Measurements from ENCODE around the gene EHMT1. TPM values are rescaled to one million over a fixed set of nuclear protein-coding genes. Genes with fewer than 3 reads are reported as not detected.
A peak's percentile ranks its signal among the peaks of the same experiment; 100 is the strongest.

EHMT1 gene
- total and polyA plus RNA-seq, 4 experiments from 2014 or later = 6.7 to 118 (median 67.5) TPM

DNA sequence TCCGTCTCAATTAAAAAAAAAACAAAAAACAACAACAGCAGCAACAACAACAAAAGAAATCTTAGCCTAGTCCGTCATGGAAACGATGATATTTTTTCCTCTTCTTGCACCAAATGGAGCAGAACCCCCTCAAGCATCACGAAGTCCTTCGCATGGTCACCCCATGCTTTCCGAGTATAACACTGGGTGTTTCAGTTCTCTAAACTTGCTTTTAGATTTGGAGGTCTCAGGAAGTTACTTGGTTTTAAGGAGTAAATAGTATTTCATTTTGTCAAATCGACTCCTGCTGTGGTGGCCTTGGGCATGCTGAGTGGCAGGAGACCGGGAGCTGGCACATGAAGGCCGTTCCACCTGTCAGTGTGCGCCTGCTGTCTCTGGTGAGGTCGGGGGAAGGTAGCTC, 140.3 kb downstream of the EHMT1 start:
- H3K4me3 ChIP-seq (ENCODE audit: low read length in 2 of 2) = no peak overlapping the region
- H3K9me3 ChIP-seq (ENCODE audit: control insufficient read depth in 1 of 2, low read length in 2 of 2) = no peaks in the 10 kb centered on the region
- intact Hi-C loops (cut with micrococcal nuclease) = no loop called here
- POLR2A ChIA-PET (ENCODE audit: partially characterized antibody) = no interaction called here
- H3K36me3 ChIP-seq (ENCODE audit: insufficient read depth, low read length) = peaks cover 31% of the 10 kb centered on the region
- H3K27ac ChIP-seq (ENCODE audit: low read depth, low read length) = no peak overlapping the region
- H3K4me1 Mint-ChIP-seq = peaks cover 39 to 61% (median 50%) of the 10 kb centered on the region in 4 donors
- H3K27ac Mint-ChIP-seq = peak overlapping the region in 4 of 7 donors; percentile 37 to 84 (median 76)
- peaks cover 0 to 12% (median 8%) of the 10 kb centered on the region in 8 donors for H3K9me3 Mint-ChIP-seq
- DNase-seq = no peak
- H3K27me3 ChIP-seq (ENCODE audit: insufficient read depth, low read length) = no peaks in the 10 kb centered on the region
- CTCF ChIA-PET (ENCODE audit: partially characterized antibody) = no interaction called here
- H3K4me3 Mint-ChIP-seq = peak overlapping the region in 2 of 8 donors; percentile 12 to 39
- no peaks in the 10 kb centered on the region for H3K27me3 Mint-ChIP-seq
- H3K4me1 ChIP-seq (ENCODE audit: insufficient read depth, low read length) = peaks cover 49% of the 10 kb centered on the region
- peaks cover 72 to 78% of the 10 kb centered on the region in 2 donors for H3K36me3 Mint-ChIP-seq

DNA sequence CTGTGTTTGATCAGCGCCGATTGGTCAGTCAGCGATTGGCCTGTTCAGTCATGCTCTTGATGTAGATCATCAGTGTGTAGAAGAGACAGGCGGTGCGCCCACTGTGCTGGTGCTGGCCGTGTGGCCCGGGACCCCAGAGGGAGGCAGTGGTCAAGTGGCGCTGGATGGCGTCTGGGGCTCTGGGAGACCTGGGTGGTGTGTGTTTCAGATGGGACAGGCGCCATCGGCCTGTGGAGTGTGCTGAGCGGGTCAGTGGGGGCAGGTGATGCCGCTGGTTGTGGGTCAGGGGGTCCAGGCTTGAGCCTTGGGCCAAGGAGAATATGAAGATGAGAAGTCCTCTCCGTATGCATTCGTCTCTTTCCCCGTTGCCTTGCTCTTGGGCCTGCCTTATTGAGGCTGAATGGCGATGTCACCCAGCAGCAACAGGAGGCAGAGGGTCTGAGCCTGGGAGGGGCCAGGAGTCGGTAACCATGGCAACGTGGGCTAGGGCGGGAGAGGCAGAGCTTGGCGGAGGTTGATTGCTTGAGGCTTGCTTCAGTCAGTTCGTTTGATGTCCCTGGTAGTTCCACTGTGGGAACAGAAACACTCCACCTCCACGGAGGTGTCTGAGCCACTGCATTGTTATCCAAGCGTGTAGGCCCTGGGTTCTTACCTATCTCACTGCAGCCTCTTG, 141.0 kb downstream of the EHMT1 start:
- H3K27ac ChIP-seq (ENCODE audit: low read depth, low read length) = no peak overlapping the region
- peak overlapping the region; percentile 10 to 84 (median 72) for H3K27ac Mint-ChIP-seq
- no peak for DNase-seq
- peaks cover 49% of the 10 kb centered on the region for H3K4me1 ChIP-seq (ENCODE audit: insufficient read depth, low read length)
- H3K4me3 Mint-ChIP-seq = peak overlapping the region in 2 of 8 donors; percentile 26 to 41
- POLR2A ChIA-PET (ENCODE audit: partially characterized antibody) = no interaction called here
- H3K36me3 ChIP-seq (ENCODE audit: insufficient read depth, low read length) = peaks cover 29% of the 10 kb centered on the region
- intact Hi-C loops (cut with micrococcal nuclease) = no loop called here
- CTCF ChIA-PET (ENCODE audit: partially characterized antibody) = no interaction called here
- no peak overlapping the region for H3K4me3 ChIP-seq (ENCODE audit: low read length in 2 of 2)
- peaks cover 72 to 80% of the 10 kb centered on the region in 2 donors for H3K36me3 Mint-ChIP-seq
- no peaks in the 10 kb centered on the region for H3K27me3 ChIP-seq (ENCODE audit: insufficient read depth, low read length)
- H3K4me1 Mint-ChIP-seq = peaks cover 40 to 61% (median 52%) of the 10 kb centered on the region in 4 donors
- no peaks in the 10 kb centered on the region for H3K9me3 ChIP-seq (ENCODE audit: control insufficient read depth in 1 of 2, low read length in 2 of 2)
- peaks cover 0 to 11% (median 8%) of the 10 kb centered on the region in 8 donors for H3K9me3 Mint-ChIP-seq
- no peaks in the 10 kb centered on the region for H3K27me3 Mint-ChIP-seq

DNA sequence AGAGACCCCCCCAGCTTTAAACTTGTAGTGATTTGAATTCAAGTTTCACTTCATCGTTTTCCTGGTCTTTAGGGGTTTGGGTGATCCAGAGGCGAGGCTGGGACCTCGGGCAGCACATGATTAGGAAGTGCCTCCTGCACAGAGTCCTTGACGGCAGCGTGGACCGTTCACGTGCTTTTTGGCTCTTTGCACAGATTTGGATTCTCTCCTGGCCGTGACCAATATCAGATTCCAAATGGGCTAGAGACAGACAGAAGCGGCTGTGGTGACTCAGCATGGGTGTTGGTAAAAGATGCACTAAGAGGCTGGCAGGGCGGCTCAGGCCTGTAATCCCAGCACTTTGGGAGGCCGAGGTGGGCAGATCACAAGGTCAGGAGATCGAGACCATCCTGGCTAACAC, 141.6 kb downstream of the EHMT1 start:
- Mint-ChIP-seq H3K27me3 (no peaks in the 10 kb centered on the region), H3K4me1 (peaks cover 40 to 61% (median 49%) of the 10 kb centered on the region in 4 donors), H3K27ac (peak overlapping the region in 5 of 7 donors; percentile 46 to 90 (median 74)), H3K9me3 (peaks cover 0 to 6% (median 3%) of the 10 kb centered on the region in 8 donors), H3K4me3 (no peak overlapping the region), H3K36me3 (peaks cover 68 to 75% of the 10 kb centered on the region in 2 donors)
- Histone ChIP-seq H3K27me3 (ENCODE audit: insufficient read depth, low read length) (no peaks in the 10 kb centered on the region), H3K4me1 (ENCODE audit: insufficient read depth, low read length) (peaks cover 49% of the 10 kb centered on the region), H3K9me3 (ENCODE audit: control insufficient read depth in 1 of 2, low read length in 2 of 2) (no peaks in the 10 kb centered on the region), H3K36me3 (ENCODE audit: insufficient read depth, low read length) (peaks cover 23% of the 10 kb centered on the region), H3K27ac (ENCODE audit: low read depth, low read length) (no peak overlapping the region), H3K4me3 (ENCODE audit: low read length in 2 of 2) (no peak overlapping the region)
- ChIA-PET POLR2A (ENCODE audit: partially characterized antibody) (no interaction called here), CTCF (ENCODE audit: partially characterized antibody) (interaction anchor here (1.1 kb wide), 1 partner anchor 10 kb away, joined by 3 read pairs; no protein-coding TSS in a partner anchor)
- intact Hi-C loops (cut with micrococcal nuclease) = no loop called here
- no peak for DNase-seq

DNA sequence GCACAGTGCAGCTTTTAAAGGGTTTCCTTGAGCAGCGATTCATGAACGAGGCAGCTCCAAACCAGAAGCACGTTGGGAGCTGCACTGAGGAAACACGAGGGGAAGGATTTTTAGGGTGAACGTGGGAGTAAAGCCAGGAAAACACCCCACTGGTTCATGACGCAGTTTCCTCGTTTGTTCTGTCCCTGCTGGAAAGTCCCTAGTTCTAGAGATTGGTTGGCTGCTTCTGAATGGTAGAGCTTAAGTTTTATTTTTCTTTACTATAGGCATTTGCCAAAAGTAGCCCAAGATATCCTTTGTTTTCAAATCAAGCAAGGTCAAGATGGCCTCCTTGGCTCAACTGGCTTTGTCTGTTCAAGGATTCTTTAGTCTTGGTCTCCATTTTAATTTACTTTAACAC, 142.2 kb downstream of the EHMT1 start:
- ChIA-PET POLR2A (ENCODE audit: partially characterized antibody) (no interaction called here), CTCF (ENCODE audit: partially characterized antibody) (interaction anchor here (1.1 kb wide), 1 partner anchor 10 kb away, joined by 3 read pairs; no protein-coding TSS in a partner anchor)
- no peaks in the 10 kb centered on the region for H3K9me3 ChIP-seq (ENCODE audit: control insufficient read depth in 1 of 2, low read length in 2 of 2)
- H3K4me3 ChIP-seq (ENCODE audit: low read length in 2 of 2) = no peak overlapping the region
- no peak overlapping the region for H3K27ac ChIP-seq (ENCODE audit: low read depth, low read length)
- H3K4me1 ChIP-seq (ENCODE audit: insufficient read depth, low read length) = peaks cover 49% of the 10 kb centered on the region
- peaks cover 22% of the 10 kb centered on the region for H3K36me3 ChIP-seq (ENCODE audit: insufficient read depth, low read length)
- Mint-ChIP-seq H3K27me3 (no peaks in the 10 kb centered on the region), H3K27ac (peak overlapping the region; percentile 29 to 90 (median 72)), H3K4me1 (peaks cover 42 to 65% (median 50%) of the 10 kb centered on the region in 4 donors), H3K36me3 (peaks cover 67 to 75% of the 10 kb centered on the region in 2 donors), H3K4me3 (peak overlapping the region in 1 of 8 donors; percentile 34), H3K9me3 (peaks cover 0 to under 1% (median 0%) of the 10 kb centered on the region in 8 donors)
- DNase-seq = peak; percentile 6 to 53 (median 34)
- H3K27me3 ChIP-seq (ENCODE audit: insufficient read depth, low read length) = no peaks in the 10 kb centered on the region
- intact Hi-C loops (cut with micrococcal nuclease) = no loop called here

DNA sequence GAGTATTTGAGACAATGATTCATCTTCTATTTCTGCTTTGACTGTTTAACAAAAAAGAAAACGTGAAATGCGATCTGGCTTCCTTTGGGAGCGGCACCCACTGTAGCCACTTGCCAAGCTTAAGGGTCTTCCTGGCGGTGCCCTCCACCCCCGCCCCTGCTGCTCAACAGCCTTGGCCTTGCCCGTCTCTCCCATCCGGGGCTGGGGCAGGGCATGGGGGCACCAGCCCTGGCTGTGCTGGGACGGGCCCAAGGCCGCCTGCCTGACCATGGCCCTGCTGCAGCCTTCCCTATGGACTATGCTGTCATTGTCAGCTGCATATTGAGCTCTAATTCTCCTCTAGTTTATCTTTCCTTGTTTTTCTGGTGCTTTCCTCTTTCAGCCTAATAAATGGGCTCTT, 143.0 kb downstream of the EHMT1 start:
- H3K4me1 Mint-ChIP-seq = peaks cover 36 to 57% (median 43%) of the 10 kb centered on the region in 4 donors
- H3K9me3 ChIP-seq (ENCODE audit: control insufficient read depth in 1 of 2, low read length in 2 of 2) = no peaks in the 10 kb centered on the region
- no peaks in the 10 kb centered on the region for H3K9me3 Mint-ChIP-seq
- peaks cover 22% of the 10 kb centered on the region for H3K36me3 ChIP-seq (ENCODE audit: insufficient read depth, low read length)
- POLR2A ChIA-PET (ENCODE audit: partially characterized antibody) = no interaction called here
- H3K4me3 Mint-ChIP-seq = no peak overlapping the region
- CTCF ChIA-PET (ENCODE audit: partially characterized antibody) = no interaction called here
- H3K27me3 ChIP-seq (ENCODE audit: insufficient read depth, low read length) = no peaks in the 10 kb centered on the region
- no peaks in the 10 kb centered on the region for H3K27me3 Mint-ChIP-seq
- peak overlapping the region; percentile 5 to 91 (median 61) for H3K27ac Mint-ChIP-seq
- H3K4me1 ChIP-seq (ENCODE audit: insufficient read depth, low read length) = peaks cover 47% of the 10 kb centered on the region
- no peak overlapping the region for H3K27ac ChIP-seq (ENCODE audit: low read depth, low read length)
- intact Hi-C loops (cut with micrococcal nuclease) = no loop called here
- no peak for DNase-seq
- peaks cover 62 to 70% of the 10 kb centered on the region in 2 donors for H3K36me3 Mint-ChIP-seq
- H3K4me3 ChIP-seq (ENCODE audit: low read length in 2 of 2) = no peak overlapping the region

DNA sequence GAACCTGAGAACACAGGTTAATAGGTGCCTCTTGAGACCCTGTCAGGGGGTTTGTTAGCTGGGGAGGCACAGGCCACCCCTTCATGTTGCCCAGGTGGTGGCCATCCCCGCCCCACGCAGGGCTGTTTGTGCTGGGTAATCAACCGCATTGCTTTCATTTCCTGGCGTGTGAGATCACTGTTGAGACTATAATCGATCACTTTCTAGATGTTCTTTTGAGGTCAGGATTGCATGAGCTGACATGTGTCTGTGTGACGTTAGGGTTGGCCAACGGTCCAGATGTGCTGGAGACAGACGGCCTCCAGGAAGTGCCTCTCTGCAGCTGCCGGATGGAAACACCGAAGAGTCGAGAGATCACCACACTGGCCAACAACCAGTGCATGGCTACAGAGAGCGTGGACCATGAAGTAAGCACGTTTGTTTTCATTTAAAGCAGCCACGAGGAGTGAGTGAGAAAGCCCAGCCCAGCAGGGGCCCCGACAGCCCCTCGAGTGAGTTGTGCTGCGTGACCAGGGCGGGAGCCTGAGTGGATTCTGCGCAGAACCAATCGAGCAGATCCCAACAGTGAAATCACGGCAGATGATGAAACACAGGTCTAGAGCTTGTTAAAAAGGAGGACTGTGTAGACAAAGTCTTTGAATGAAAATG, 143.7 kb downstream of the EHMT1 start:
- no peak for DNase-seq
- peak overlapping the region; percentile 48 to 91 (median 74) for H3K27ac Mint-ChIP-seq
- no peaks in the 10 kb centered on the region for H3K27me3 ChIP-seq (ENCODE audit: insufficient read depth, low read length)
- CTCF ChIA-PET (ENCODE audit: partially characterized antibody) = no interaction called here
- no peak overlapping the region for H3K27ac ChIP-seq (ENCODE audit: low read depth, low read length)
- peaks cover 39% of the 10 kb centered on the region for H3K4me1 ChIP-seq (ENCODE audit: insufficient read depth, low read length)
- H3K4me3 Mint-ChIP-seq = peak overlapping the region in 2 of 8 donors; percentile 15 to 30
- H3K36me3 ChIP-seq (ENCODE audit: insufficient read depth, low read length) = peaks cover 22% of the 10 kb centered on the region
- no peaks in the 10 kb centered on the region for H3K9me3 Mint-ChIP-seq
- peaks cover 29 to 50% (median 38%) of the 10 kb centered on the region in 4 donors for H3K4me1 Mint-ChIP-seq
- no peaks in the 10 kb centered on the region for H3K27me3 Mint-ChIP-seq
- no peak overlapping the region for H3K4me3 ChIP-seq (ENCODE audit: low read length in 2 of 2)
- POLR2A ChIA-PET (ENCODE audit: partially characterized antibody) = no interaction called here
- H3K9me3 ChIP-seq (ENCODE audit: control insufficient read depth in 1 of 2, low read length in 2 of 2) = no peaks in the 10 kb centered on the region
- peaks cover 60 to 72% of the 10 kb centered on the region in 2 donors for H3K36me3 Mint-ChIP-seq
- intact Hi-C loops (cut with micrococcal nuclease) = no loop called here

DNA sequence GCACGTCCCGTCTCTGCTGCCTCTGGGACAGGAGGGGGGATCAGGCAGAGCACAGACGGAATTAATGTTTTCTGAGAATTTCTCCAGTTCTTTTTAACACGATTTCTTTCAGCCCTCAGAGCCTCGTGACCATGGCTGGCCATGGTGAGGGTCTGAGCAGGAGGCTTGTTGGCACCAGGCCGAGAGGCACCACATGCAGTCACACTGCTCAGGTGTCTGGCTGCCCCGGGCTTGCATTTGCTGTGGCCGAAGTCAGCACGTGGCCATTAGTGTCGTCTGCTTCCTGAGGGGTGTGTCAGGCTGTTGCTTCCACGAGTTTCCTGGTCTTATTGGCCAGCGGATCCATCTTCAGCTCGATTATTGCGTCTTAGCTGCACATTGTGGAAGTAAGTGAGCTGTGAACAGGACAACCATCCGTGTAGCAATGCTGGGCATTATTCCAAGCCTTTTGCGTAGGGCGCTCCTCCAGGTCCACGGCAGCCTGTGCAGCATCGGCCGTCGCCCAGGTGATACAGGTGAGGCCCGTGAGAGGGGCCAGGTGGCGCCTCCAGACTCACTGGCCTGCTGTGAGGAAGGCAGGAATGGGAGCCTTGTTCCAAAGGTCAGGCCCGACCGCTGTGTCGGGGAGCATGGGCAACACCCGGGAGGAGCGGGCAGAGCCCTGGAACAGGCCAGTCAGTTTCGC, 144.6 kb downstream of the EHMT1 start:
- Histone ChIP-seq H3K9me3 (ENCODE audit: control insufficient read depth in 1 of 2, low read length in 2 of 2) (no peaks in the 10 kb centered on the region), H3K27ac (ENCODE audit: low read depth, low read length) (no peak overlapping the region), H3K4me3 (ENCODE audit: low read length in 2 of 2) (no peak overlapping the region), H3K27me3 (ENCODE audit: insufficient read depth, low read length) (no peaks in the 10 kb centered on the region), H3K36me3 (ENCODE audit: insufficient read depth, low read length) (peaks cover 18% of the 10 kb centered on the region), H3K4me1 (ENCODE audit: insufficient read depth, low read length) (peaks cover 30% of the 10 kb centered on the region)
- intact Hi-C loops (cut with micrococcal nuclease) = no loop called here
- no peaks in the 10 kb centered on the region for H3K27me3 Mint-ChIP-seq
- no peak overlapping the region for H3K4me3 Mint-ChIP-seq
- no peak overlapping the region for H3K27ac Mint-ChIP-seq
- H3K36me3 Mint-ChIP-seq = peaks cover 56 to 68% of the 10 kb centered on the region in 2 donors
- DNase-seq = no peak
- peaks cover 20 to 41% (median 29%) of the 10 kb centered on the region in 4 donors for H3K4me1 Mint-ChIP-seq
- CTCF ChIA-PET (ENCODE audit: partially characterized antibody) = no interaction called here
- H3K9me3 Mint-ChIP-seq = no peaks in the 10 kb centered on the region
- POLR2A ChIA-PET (ENCODE audit: partially characterized antibody) = no interaction called here

Data from CD4-positive, alpha-beta memory T cell (primary cell).